A549 (cell line): ENCODE measurements around the gene OSTM1. TPM values are rescaled to one million over a fixed set of nuclear protein-coding genes. Genes with fewer than 3 reads are reported as not detected.

Experiments used
- ATAC-seq, 2 experiments: fragments of 200-7000 bp in 1 of 2; fragments of >200 bp in 1 of 2; cut with Nextera tagmentation in 1 of 2; cut with Tn5 transposase in 1 of 2; 3 replicates each; pipeline versions ENCODE4 v1.8.0 to v1.9.1; 2018 to 2020; ENCODE audit warnings: mild to moderate bottlenecking in 1 of 2, moderate library complexity in 1 of 2
- CTCF ChIA-PET: fragments of 300-600 bp; sonication (Branson Sonifier 250); formaldehyde crosslinking; extraction: SDS; loops from one replicate; lab custom pipeline; 2021; ENCODE audit warnings: antibody characterized with exemption, inconsistent platforms; lab: Yijun Ruan, JAX
- POLR2A ChIA-PET: fragments of 350-600 bp; formaldehyde crosslinking; extraction: SDS; loops from one replicate; lab custom pipeline; 2021; ENCODE audit warnings: antibody characterized with exemption, inconsistent platforms; lab: Yijun Ruan, JAX
- DNase-seq, 2 experiments: peaks; one replicate each; pipeline versions ENCODE4 v3.0.0 to v3.0.0-alpha.2; 2011 to 2016; ENCODE audit warnings: low read depth in 1 of 2, low spot score in 1 of 2
- FAIRE-seq: peaks from 2 replicates; lab custom pipeline; 2011; peaks lifted over from hg19 to GRCh38; lab: Jason Lieb, UNC
- H3K27ac ChIP-seq, 2 experiments: fragments of >200 bp; sonication (Bioruptor Twin); formaldehyde crosslinking; 3 replicates each; pipeline ENCODE4 v1.5.1; 2016 to 2017
- H3K4me1 ChIP-seq: fragments of >200 bp; sonication (Bioruptor Twin); formaldehyde crosslinking; 3 replicates; pipeline ENCODE4 v1.6.1; 2016
- H3K4me2 ChIP-seq: fragments of >200 bp; sonication (Bioruptor Twin); formaldehyde crosslinking; 3 replicates; pipeline ENCODE4 v1.6.1; 2016
- H3K4me3 ChIP-seq: fragments of >200 bp; sonication (Bioruptor Twin); formaldehyde crosslinking; 3 replicates; pipeline ENCODE4 v1.5.1; 2016
- H3K9me3 ChIP-seq: fragments of >200 bp; sonication (Bioruptor Twin); formaldehyde crosslinking; 3 replicates; pipeline ENCODE4 v1.6.1; 2016
- BHLHE40 ChIP-seq: IDR thresholded peaks from 2 replicates; pipeline ENCODE4 v1.6.1; 2012; ENCODE audit warnings: low read depth, low read length, inconsistent platforms
- CBX2 ChIP-seq: fragments of 200-600 bp; sonication (generic); IDR thresholded peaks from 2 replicates; pipeline ENCODE4 v1.6.1; 2016; ENCODE audit warnings: low read depth, mild to moderate bottlenecking, borderline replicate concordance
- CBX8 ChIP-seq: fragments of 200-600 bp; sonication (generic); IDR thresholded peaks from 2 replicates; pipeline ENCODE4 v1.6.1; 2016
- E2F6 ChIP-seq: IDR thresholded peaks from 2 replicates; pipeline ENCODE4 v1.6.1; 2012; ENCODE audit warnings: low read depth, borderline replicate concordance
- EHMT2 ChIP-seq: fragments of 200-600 bp; sonication (generic); IDR thresholded peaks from 2 replicates; pipeline ENCODE4 v1.6.1; 2016; ENCODE audit warnings: antibody characterized with exemption, low read depth, mild to moderate bottlenecking, moderate library complexity
- EP300 ChIP-seq, 2 experiments: fragments of >200 bp; sonication (Bioruptor Twin); formaldehyde crosslinking; IDR thresholded peaks; 2 replicates in 1 of 2; 3 replicates in 1 of 2; pipeline ENCODE4 v1.6.1; 2016 to 2017
- ESRRA ChIP-seq: fragments of 150-350 bp; IDR thresholded peaks from 2 replicates; pipeline ENCODE4 v1.6.1; 2014; ENCODE audit warnings: mild to moderate bottlenecking, low read length, borderline replicate concordance
- HDAC2 ChIP-seq: fragments of 200-600 bp; sonication (generic); IDR thresholded peaks from 2 replicates; pipeline ENCODE4 v1.6.1; 2016
- HEYL ChIP-seq: fragments of 250-450 bp; sonication (Bioruptor Pico); IDR thresholded peaks from 2 replicates; pipeline ENCODE4 v1.8.0; 2021; ENCODE audit warnings: mild to moderate bottlenecking, moderate library complexity
- HOXA7 ChIP-seq: fragments of 250-450 bp; sonication (Bioruptor Pico); IDR thresholded peaks from 2 replicates; pipeline ENCODE4 v1.5.0; 2020; ENCODE audit warnings: mild to moderate bottlenecking, moderate library complexity
- HOXB5 ChIP-seq: fragments of 250-450 bp; sonication (Bioruptor Pico); IDR thresholded peaks from 2 replicates; pipeline ENCODE4 v1.5.0; 2020; ENCODE audit warnings: mild to moderate bottlenecking, moderate library complexity
- KDM1A ChIP-seq: fragments of 200-600 bp; sonication (generic); IDR thresholded peaks from 2 replicates; pipeline ENCODE4 v1.6.1; 2016; ENCODE audit warnings: low read depth, mild to moderate bottlenecking
- KDM5A ChIP-seq: fragments of 200-600 bp; sonication (generic); IDR thresholded peaks from 2 replicates; pipeline ENCODE4 v1.6.1; 2016; ENCODE audit warnings: antibody characterized with exemption, mild to moderate bottlenecking
- MAFK ChIP-seq: fragments of 450-650 bp; IDR thresholded peaks from 2 replicates; pipeline ENCODE4 v1.6.1; 2014; ENCODE audit not compliant: partially characterized antibody
- MYC ChIP-seq: IDR thresholded peaks from 2 replicates; pipeline ENCODE4 v1.6.1; 2012; ENCODE audit warnings: mild to moderate bottlenecking, inconsistent platforms, low read length, improper control_type of control experiment, borderline replicate concordance
- NFE2L2 ChIP-seq: fragments of 150-350 bp; conservative IDR thresholded peaks from 2 replicates; pipeline ENCODE4 v1.6.1; 2014; ENCODE audit warnings: low read length
- NPAS2 ChIP-seq: fragments of 250-450 bp; sonication (Bioruptor Pico); IDR thresholded peaks from 2 replicates; pipeline ENCODE4 v1.8.0; 2022; ENCODE audit warnings: mild to moderate bottlenecking, moderate library complexity, borderline replicate concordance
- PBX3 ChIP-seq: IDR thresholded peaks from 2 replicates; pipeline ENCODE4 v1.6.1; 2012
- PHF8 ChIP-seq: fragments of 200-600 bp; sonication (generic); IDR thresholded peaks from 2 replicates; pipeline ENCODE4 v1.6.1; 2016; ENCODE audit warnings: low read depth, mild to moderate bottlenecking, antibody characterized with exemption, moderate library complexity, borderline replicate concordance
- POLR2A ChIP-seq: IDR thresholded peaks from 2 replicates; pipeline ENCODE4 v1.6.1; 2012; ENCODE audit warnings: mild to moderate bottlenecking, low read length
- RAD21 ChIP-seq, 2 experiments: fragments of >200 bp in 1 of 2; sonication (Bioruptor Twin) in 1 of 2; formaldehyde crosslinking in 1 of 2; IDR thresholded peaks in 1 of 2; conservative IDR thresholded peaks in 1 of 2; 2 replicates in 1 of 2; 3 replicates in 1 of 2; pipeline ENCODE4 v1.6.1; 2012 to 2018; ENCODE audit warnings: inconsistent platforms in 1 of 2
- RARB ChIP-seq: fragments of 250-450 bp; sonication (Bioruptor Pico); IDR thresholded peaks from 2 replicates; pipeline ENCODE4 v1.8.0; 2021; ENCODE audit warnings: mild to moderate bottlenecking, moderate library complexity
- RNF2 ChIP-seq: fragments of 200-600 bp; sonication (generic); IDR thresholded peaks from 2 replicates; pipeline ENCODE4 v1.6.1; 2016; ENCODE audit warnings: low read depth, mild to moderate bottlenecking, antibody characterized with exemption, moderate library complexity, borderline replicate concordance
- SMC3 ChIP-seq: fragments of >200 bp; sonication (Bioruptor Twin); formaldehyde crosslinking; IDR thresholded peaks from 3 replicates; pipeline ENCODE4 v1.6.1; 2018; ENCODE audit warnings: inconsistent platforms
- SREBF2 ChIP-seq: fragments of 450-650 bp; IDR thresholded peaks from 2 replicates; pipeline ENCODE4 v1.6.1; 2014; ENCODE audit warnings: mild to moderate bottlenecking, moderate library complexity
- ZC3H11A ChIP-seq: fragments of 450-650 bp; IDR thresholded peaks from 2 replicates; pipeline ENCODE4 v1.6.1; 2014; ENCODE audit warnings: antibody characterized with exemption, mild to moderate bottlenecking
- ZFP36 ChIP-seq: fragments of 450-650 bp; IDR thresholded peaks from 2 replicates; pipeline ENCODE4 v1.6.1; 2014; ENCODE audit warnings: borderline replicate concordance; ENCODE audit not compliant: partially characterized antibody
- ZNF302 ChIP-seq: fragments of 250-450 bp; sonication (Bioruptor Pico); IDR thresholded peaks from 2 replicates; pipeline ENCODE4 v1.9.0; 2021; ENCODE audit warnings: inconsistent platforms, mild to moderate bottlenecking, moderate library complexity
- ZSCAN20 ChIP-seq: fragments of 250-450 bp; sonication (Bioruptor Pico); IDR thresholded peaks from 2 replicates; pipeline ENCODE4 v1.8.0; 2022; ENCODE audit warnings: mild to moderate bottlenecking, moderate library complexity
- WGBS: methylation state at CpG from one replicate; pipeline ENCODE4 v1.1.6; 2017; ENCODE audit errors: missing lambda C conversion rate; 5-methylcytosine and 5-hydroxymethylcytosine counted together
- polyA plus RNA-seq, 4 experiments: library from polyadenylated mRNA; depleted of rRNA in 3 of 4; stranded (reverse); fragments of >200 nt; fragmentation: RNase III in 1 of 4; extraction: RNeasy Plus Mini Kit Qiagen cat#74134 plus additional on column Dnase treatment in 1 of 4; gene quantifications; 2 replicates in 3 of 4; 3 replicates in 1 of 4; pipeline ENCODE4 v1.2.3, GENCODE V29; 2011 to 2017
- TF ChIP-seq, protein P1 (sequence below): fragments of >200 bp; sonication (Bioruptor Twin); formaldehyde crosslinking; IDR thresholded peaks from 3 replicates; pipeline ENCODE4 v1.6.1; 2016
- TF ChIP-seq, protein P2 (sequence below): fragments of 250-450 bp; sonication (Bioruptor Pico); IDR thresholded peaks from 2 replicates; pipeline ENCODE4 v1.5.0; 2020; ENCODE audit warnings: low read depth, mild to moderate bottlenecking, moderate library complexity
- TF ChIP-seq, protein P3 (sequence below): IDR thresholded peaks from 2 replicates; pipeline ENCODE4 v1.6.1; 2012

OSTM1 gene
- polyA plus RNA-seq, 2 of the 4 experiments (the other 2 are of a cell fraction) = 16.8 to 41.7 TPM

DNA sequence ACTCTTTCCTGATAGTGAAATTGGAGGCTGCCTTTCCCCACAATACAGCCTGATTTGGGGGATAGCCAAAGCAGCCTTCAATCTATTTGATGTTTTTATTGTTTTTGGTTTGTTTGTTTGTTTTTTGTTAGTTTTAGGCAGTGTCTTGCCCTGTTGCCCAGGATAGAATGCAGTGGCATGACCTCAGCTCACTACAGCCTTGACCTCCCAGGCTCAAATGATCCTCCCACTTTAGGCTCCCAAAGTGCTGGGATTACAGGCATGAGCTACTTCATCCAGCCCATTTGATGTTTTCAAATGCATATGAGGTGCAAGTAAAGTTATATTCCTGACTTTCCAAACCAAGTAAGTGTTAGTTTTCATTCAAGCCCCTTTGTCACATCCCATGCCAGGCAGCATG lies 75.2 kb downstream of the OSTM1 start:
- DNase-seq (no peak), FAIRE-seq (no peak), ATAC-seq (no peak)
- Histone ChIP-seq H3K4me1 (peaks cover 22% of the 10 kb centered on the region), H3K4me3 (no peak overlapping the region), H3K9me3 (no peaks in the 10 kb centered on the region), H3K27ac (no peak overlapping the region), H3K4me2 (no peak overlapping the region)
- POLR2A ChIA-PET = no interaction called here
- CTCF ChIA-PET = interaction anchor here (0.6 to 1.1 kb wide), 2 partner anchors 10 to 521 kb away, joined by 3 read pairs; no protein-coding TSS in a partner anchor
- no peak for TF ChIP-seq BHLHE40
- TF ChIP-seq MAFK = no peak
- no peak for TF ChIP-seq ZFP36
- TF ChIP-seq CBX2 = no peak
- TF ChIP-seq KDM5A = no peak
- no peak for TF ChIP-seq SMC3
- no peak for TF ChIP-seq RNF2
- no peak for TF ChIP-seq MYC
- TF ChIP-seq RARB = no peak
- TF ChIP-seq RAD21 (conservative IDR thresholded peaks at IDR 0.05 in 1 of 2, IDR thresholded peaks at IDR 0.05 in 1 of 2) = no peak
- no peak for TF ChIP-seq ZC3H11A
- TF ChIP-seq HOXA7 (CRISPR knock-in tag) = no peak
- TF ChIP-seq CBX8 = no peak
- no peak for TF ChIP-seq HDAC2
- TF ChIP-seq PHF8 = no peak
- TF ChIP-seq ZSCAN20 (CRISPR knock-in tag) = no peak
- no peak for TF ChIP-seq E2F6
- TF ChIP-seq ZNF302 (CRISPR knock-in tag) = no peak

- ChIA-PET POLR2A (no interaction called here), CTCF (interaction anchor here (0.7 to 4.8 kb wide), 4 partner anchors 9 to 15 kb away, joined by 3 to 28 read pairs (median 3); no protein-coding TSS in a partner anchor)
- DNase-seq (no peak), ATAC-seq (no peak), FAIRE-seq (no peak)
- TF ChIP-seq HOXB5 (CRISPR knock-in tag) = no peak
- TF ChIP-seq EHMT2 = no peak
- TF ChIP-seq POLR2A = no peak
- TF ChIP-seq NPAS2 (CRISPR knock-in tag) = no peak
- TF ChIP-seq SREBF2 = no peak
- TF ChIP-seq NFE2L2 = no peak
- no peak for TF ChIP-seq ESRRA
- TF ChIP-seq, protein P1, sequence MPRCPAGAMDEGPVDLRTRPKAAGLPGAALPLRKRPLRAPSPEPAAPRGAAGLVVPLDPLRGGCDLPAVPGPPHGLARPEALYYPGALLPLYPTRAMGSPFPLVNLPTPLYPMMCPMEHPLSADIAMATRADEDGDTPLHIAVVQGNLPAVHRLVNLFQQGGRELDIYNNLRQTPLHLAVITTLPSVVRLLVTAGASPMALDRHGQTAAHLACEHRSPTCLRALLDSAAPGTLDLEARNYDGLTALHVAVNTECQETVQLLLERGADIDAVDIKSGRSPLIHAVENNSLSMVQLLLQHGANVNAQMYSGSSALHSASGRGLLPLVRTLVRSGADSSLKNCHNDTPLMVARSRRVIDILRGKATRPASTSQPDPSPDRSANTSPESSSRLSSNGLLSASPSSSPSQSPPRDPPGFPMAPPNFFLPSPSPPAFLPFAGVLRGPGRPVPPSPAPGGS = no peak
- no peak for TF ChIP-seq MAFK
- no peak for TF ChIP-seq SMC3
- TF ChIP-seq, protein P2, sequence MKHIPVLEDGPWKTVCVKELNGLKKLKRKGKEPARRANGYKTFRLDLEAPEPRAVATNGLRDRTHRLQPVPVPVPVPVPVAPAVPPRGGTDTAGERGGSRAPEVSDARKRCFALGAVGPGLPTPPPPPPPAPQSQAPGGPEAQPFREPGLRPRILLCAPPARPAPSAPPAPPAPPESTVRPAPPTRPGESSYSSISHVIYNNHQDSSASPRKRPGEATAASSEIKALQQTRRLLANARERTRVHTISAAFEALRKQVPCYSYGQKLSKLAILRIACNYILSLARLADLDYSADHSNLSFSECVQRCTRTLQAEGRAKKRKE (CRISPR knock-in tag) = no peak
- no peak for TF ChIP-seq RARB
- TF ChIP-seq EP300 (IDR thresholded peaks at IDR 0.05) = no peak
- TF ChIP-seq, protein P3, sequence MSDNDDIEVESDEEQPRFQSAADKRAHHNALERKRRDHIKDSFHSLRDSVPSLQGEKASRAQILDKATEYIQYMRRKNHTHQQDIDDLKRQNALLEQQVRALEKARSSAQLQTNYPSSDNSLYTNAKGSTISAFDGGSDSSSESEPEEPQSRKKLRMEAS = no peak
- no peak for TF ChIP-seq KDM1A
- TF ChIP-seq PBX3 = no peak
- TF ChIP-seq HEYL (CRISPR knock-in tag) = no peak
- no peak for TF ChIP-seq ZNF302 (CRISPR knock-in tag)
- Histone ChIP-seq H3K9me3 (no peaks in the 10 kb centered on the region), H3K4me1 (no peaks in the 10 kb centered on the region), H3K27ac (no peak overlapping the region), H3K4me2 (no peak overlapping the region), H3K4me3 (no peak overlapping the region)
- WGBS = 83% methylated on average over 9 of the region's 9 CpGs
Measured at GRCh38 chr6:107991772-107992550, 82.6 kb downstream of the OSTM1 start.
